Glomerular endothelial cell (primary cell): ENCODE results near the gene KCNQ5. TPM values are rescaled to one million over a fixed set of nuclear protein-coding genes. Genes with fewer than 3 reads are reported as not detected.

Experiments used
- DNase-seq: peaks from one replicate; pipeline ENCODE4 v3.0.0-alpha.2; 2011; ENCODE audit warnings: low read depth, low spot score; ENCODE audit errors: extremely low read depth
- total RNA-seq: library from RNA; depleted of rRNA; stranded (reverse); fragments of >200 nt; gene quantifications from 2 replicates; pipeline ENCODE4 v1.2.3, GENCODE V29; 2015

KCNQ5 gene
- total RNA-seq, 1 donor from 2014 or later: 1.1 TPM

GRCh38 chr6:72639920-72640614, 18.2 kb downstream of the KCNQ5 start:
- no peak for DNase-seq

- no peak for DNase-seq
Observed at GRCh38 chr6:72640615-72640930, 18.7 kb downstream of the KCNQ5 start.

- no peak for DNase-seq
Observed at GRCh38 chr6:72642435-72642834, 20.6 kb downstream of the KCNQ5 start.

GRCh38 chr6:72643214-72643613, 21.4 kb downstream of the KCNQ5 start:
- no peak for DNase-seq

- no peak for DNase-seq
Observed at GRCh38 chr6:72646604-72647485, 25.0 kb downstream of the KCNQ5 start.

GRCh38 chr6:72647489-72647888, 25.6 kb downstream of the KCNQ5 start:
- no peak for DNase-seq

- no peak for DNase-seq
Observed at GRCh38 chr6:72649032-72649984, 27.4 kb downstream of the KCNQ5 start.

GRCh38 chr6:72650081-72650745, 28.3 kb downstream of the KCNQ5 start:
- no peak for DNase-seq

- DNase-seq: no peak
Observed at GRCh38 chr6:72651174-72651573, 29.3 kb downstream of the KCNQ5 start.

GRCh38 chr6:72651967-72652956, 30.4 kb downstream of the KCNQ5 start:
- no peak for DNase-seq

- no peak for DNase-seq
Observed at GRCh38 chr6:72653026-72653425, 31.2 kb downstream of the KCNQ5 start.

GRCh38 chr6:72654071-72654621, 32.3 kb downstream of the KCNQ5 start:
- no peak for DNase-seq

- DNase-seq: no peak
Observed at GRCh38 chr6:72657407-72658197, 35.7 kb downstream of the KCNQ5 start.

GRCh38 chr6:72659754-72660153, 37.9 kb downstream of the KCNQ5 start:
- no peak for DNase-seq

GRCh38 chr6:72661411-72661810, 39.5 kb downstream of the KCNQ5 start:
- DNase-seq: no peak

GRCh38 chr6:72665599-72665998, 43.7 kb downstream of the KCNQ5 start:
- no peak for DNase-seq

- DNase-seq: no peak
Observed at GRCh38 chr6:72669324-72669723, 47.5 kb downstream of the KCNQ5 start.

GRCh38 chr6:72672906-72673305, 51.0 kb downstream of the KCNQ5 start:
- no peak for DNase-seq
